OCI-LY3 (cell line): ENCODE data around the gene TMEM239.
"Not testable (repeated sequence)": the region's sequence is repeated elsewhere in the genome, so short reads cannot be mapped to it uniquely, and the experiment has no call there.

Experiments used
- H2AFZ ChIP-seq: fragments of 200-600, 300-600 bp; shearing (Covaris generic); 2 replicates; pipeline ENCODE4 v1.6.0; 2014; ENCODE audit warnings: antibody characterized with exemption, low read depth, low read length
- H3K27ac ChIP-seq: fragments of 200-600, 300-600 bp; sonication (generic); 2 replicates; pipeline ENCODE4 v1.5.1; 2014; ENCODE audit warnings: mild to moderate bottlenecking, low read length, moderate library complexity, mixed read lengths
- H3K27me3 ChIP-seq: fragments of 200-600, 300-600 bp; sonication (generic); 2 replicates; pipeline ENCODE4 v1.6.1; 2014; ENCODE audit warnings: low read depth, low read length, mixed read lengths
- H3K36me3 ChIP-seq: fragments of 200-600, 300-600 bp; sonication (generic); replicated peaks from 2 replicates; pipeline ENCODE3; 2014; ENCODE audit warnings: low read depth, low read length, mixed read lengths
- H3K4me1 ChIP-seq: fragments of 300-600, 200-600 bp; sonication (generic); 2 replicates; pipeline ENCODE4 v1.6.1; 2014; ENCODE audit warnings: low read length, mixed read lengths
- H3K4me2 ChIP-seq: fragments of 200-600, 300-600 bp; sonication (generic); 2 replicates; pipeline ENCODE4 v1.6.1; 2014; ENCODE audit warnings: low read length, mixed read lengths
- H3K4me3 ChIP-seq: fragments of 300-600, 200-600 bp; sonication (generic); 2 replicates; pipeline ENCODE4 v1.5.1; 2014; ENCODE audit warnings: antibody characterized with exemption, mild to moderate bottlenecking, low read length, moderate library complexity
- H3K79me2 ChIP-seq: fragments of 300-600, 200-600 bp; shearing (Covaris generic); 2 replicates; pipeline ENCODE4 v1.6.1; 2014; ENCODE audit warnings: mild to moderate bottlenecking, low read length, mixed read lengths
- H3K9ac ChIP-seq: fragments of 300-600, 200-600 bp; shearing (Covaris generic); 2 replicates; pipeline ENCODE4 v1.6.0; 2014; ENCODE audit warnings: mild to moderate bottlenecking, low read length, moderate library complexity
- H3K9me3 ChIP-seq: fragments of 200-600, 300-600 bp; shearing (Covaris generic); 2 replicates; pipeline ENCODE4 v1.6.1; 2014; ENCODE audit warnings: low read length, mixed read lengths; ENCODE audit not compliant: insufficient read depth
- H4K20me1 ChIP-seq: fragments of 200-600, 300-600 bp; sonication (generic); 2 replicates; pipeline ENCODE4 v1.6.1; 2016; ENCODE audit warnings: low read length, mixed read lengths; ENCODE audit not compliant: insufficient read depth
- CTCF ChIP-seq: fragments of 200-600, 300-600 bp; sonication (generic); IDR thresholded peaks from 2 replicates; pipeline ENCODE4 v1.5.1; 2014; ENCODE audit warnings: antibody characterized with exemption, low read length, low read depth
- EZH2phosphoT487 ChIP-seq: fragments of 200-600 bp; shearing (Covaris generic); IDR thresholded peaks from 2 replicates; pipeline ENCODE4 v1.6.1; 2018; ENCODE audit warnings: antibody characterized with exemption, mixed run types, low read depth

The TMEM239 gene

GRCh38 chr20:2816030-2816582 is at the start of gene TMEM239:
Gene TMEM239, plus strand, starts transcription at chr20:2816364. Its CDS starts 191 bp downstream, at chr20:2816555.
- TF ChIP-seq CTCF: no peak
- TF ChIP-seq EZH2phosphoT487: no peak
- Histone ChIP-seq H3K27me3 (peaks cover 8% of the 10 kb centered on the region; the same call in 1 of the 2 replicates), H3K4me1 (no peaks in the 10 kb centered on the region), H3K9ac (no peak within 1 kb of the TSS), H3K79me2 (no peaks in the 10 kb centered on the region), H3K36me3 (no peaks in the 10 kb centered on the region), H2AFZ (no peak within 1 kb of the TSS), H4K20me1 (no peaks in the 10 kb centered on the region), H3K27ac (no peak within 1 kb of the TSS), H3K4me2 (no peak within 1 kb of the TSS), H3K4me3 (no peak within 1 kb of the TSS), H3K9me3 (peaks cover 6% of the 10 kb centered on the region)

DNA sequence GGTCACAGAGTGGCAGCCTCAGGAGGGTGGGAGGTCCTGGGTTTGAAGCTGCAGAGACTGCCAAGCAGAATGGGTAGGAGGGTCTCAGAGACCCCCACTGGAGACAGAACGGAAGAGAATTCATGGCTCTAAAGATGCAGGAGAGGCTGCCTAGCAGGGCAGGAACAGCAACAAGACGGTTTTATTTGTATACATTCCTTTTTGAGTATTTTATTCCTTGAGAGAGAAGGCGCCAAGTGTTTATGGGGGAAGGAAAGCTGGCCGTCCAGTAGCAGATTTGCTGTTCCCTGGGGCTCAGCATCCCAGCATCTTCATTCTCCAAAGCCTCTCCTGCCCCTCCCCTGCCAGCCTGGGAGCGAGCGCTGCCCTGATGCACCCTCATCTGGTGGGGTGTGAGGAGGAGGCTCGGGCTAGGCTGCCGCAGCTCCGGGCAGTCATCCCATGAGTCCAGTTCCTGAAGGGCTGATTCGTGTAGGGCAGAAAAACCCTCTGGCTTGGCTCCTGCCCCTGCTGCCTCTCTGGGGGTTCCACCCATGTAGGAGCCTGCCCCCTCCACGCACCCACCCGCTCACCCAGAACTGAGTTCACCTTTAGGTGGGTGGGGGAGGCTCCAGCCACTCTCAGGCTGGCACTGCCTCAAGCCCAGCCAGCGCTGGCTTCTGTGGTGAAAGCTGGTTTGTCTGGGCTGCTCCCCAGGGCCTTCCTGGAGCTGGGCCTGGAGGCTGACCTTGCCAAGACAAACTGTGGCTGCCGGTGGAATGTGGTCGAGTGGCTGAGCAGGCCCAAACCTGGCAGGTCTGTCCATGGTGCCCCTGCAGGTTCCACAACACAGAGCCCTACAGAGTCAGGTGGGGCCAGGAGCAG is 48.2 kb upstream of the TMEM239 start:
- TF ChIP-seq CTCF (no peak), EZH2phosphoT487 (no peak)
- H3K27me3 ChIP-seq: peaks cover 45% of the 10 kb centered on the region
- peaks cover 9% of the 10 kb centered on the region for H3K4me1 ChIP-seq
- H3K4me2 ChIP-seq: no peak overlapping the region
- H3K9ac ChIP-seq: no peak overlapping the region
- H3K9me3 ChIP-seq: no peaks in the 10 kb centered on the region
- H3K79me2 ChIP-seq: no peaks in the 10 kb centered on the region
- no peaks in the 10 kb centered on the region for H4K20me1 ChIP-seq
- H3K27ac ChIP-seq: no peak overlapping the region
- H3K36me3 ChIP-seq: no peaks in the 10 kb centered on the region
- H3K4me3 ChIP-seq: no peak overlapping the region
- H2AFZ ChIP-seq: no peak overlapping the region

DNA sequence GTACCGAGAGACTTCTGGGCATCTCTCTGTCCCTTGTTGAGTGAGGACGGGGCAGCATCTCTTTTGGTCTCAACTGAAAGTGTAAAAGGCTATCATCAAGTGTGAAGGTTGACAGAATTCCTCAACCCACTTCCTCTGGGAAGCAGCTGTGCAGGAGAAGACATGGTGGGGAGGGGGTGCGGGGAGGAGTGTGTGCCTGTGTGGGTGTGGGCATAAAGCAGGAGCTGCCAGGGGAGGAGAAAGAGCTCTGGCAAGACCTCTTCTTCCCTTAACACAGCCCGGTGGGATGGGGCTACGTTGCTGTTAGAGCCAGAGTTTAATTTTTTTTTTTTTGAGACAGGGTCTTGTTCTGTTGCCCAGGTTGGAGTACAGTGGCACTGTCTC is 47.5 kb upstream of the TMEM239 start:
- Histone ChIP-seq H3K4me2 (no peak overlapping the region), H4K20me1 (no peaks in the 10 kb centered on the region), H3K27ac (no peak overlapping the region), H3K9me3 (no peaks in the 10 kb centered on the region), H2AFZ (no peak overlapping the region), H3K4me3 (no peak overlapping the region), H3K4me1 (peaks cover 15% of the 10 kb centered on the region), H3K79me2 (no peaks in the 10 kb centered on the region), H3K36me3 (no peaks in the 10 kb centered on the region), H3K27me3 (peaks cover 41% of the 10 kb centered on the region), H3K9ac (no peak overlapping the region)
- TF ChIP-seq CTCF: no peak
- TF ChIP-seq EZH2phosphoT487: no peak

DNA sequence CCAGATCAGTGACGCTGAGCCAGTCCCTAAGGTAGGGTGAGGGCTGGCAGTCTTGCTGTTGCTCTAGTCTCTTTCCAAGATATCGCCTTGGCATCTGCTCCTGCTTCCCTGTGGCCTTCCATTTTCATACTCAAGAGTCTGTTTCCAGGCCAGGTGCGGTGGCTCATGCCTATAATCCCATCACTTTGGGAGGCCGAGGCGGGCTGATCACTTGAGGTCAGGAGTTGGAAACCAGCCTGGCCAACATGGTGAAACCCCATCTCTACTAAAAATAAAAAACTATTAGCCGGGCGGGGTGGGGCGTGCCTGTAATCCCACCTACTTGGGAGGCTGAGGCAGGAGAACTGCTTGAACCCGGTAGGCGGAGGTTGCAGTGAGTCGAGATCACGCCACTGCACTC is 46.1 kb upstream of the TMEM239 start:
- H3K36me3 ChIP-seq, H2AFZ ChIP-seq, H3K4me3 ChIP-seq, H3K4me2 ChIP-seq, H3K79me2 ChIP-seq, H3K9ac ChIP-seq, H3K9me3 ChIP-seq, H3K27ac ChIP-seq, H4K20me1 ChIP-seq: not testable (repeated sequence)
- peaks cover 34% of the 10 kb centered on the region for H3K27me3 ChIP-seq
- H3K4me1 ChIP-seq: peaks cover 15% of the 10 kb centered on the region
